Kasumi-1 (cell line): Measurements from ENCODE around the gene ARHGAP25.

Experiments
- DNase-seq, 2 experiments: peaks; one replicate each; lab custom pipeline; 2025; lab: John Stamatoyannopoulos, UW

ARHGAP25 gene

GRCh38 chr2:68863996-68864395 is 129.4 kb downstream of the ARHGAP25 start:
- DNase-seq = no peak

DNA sequence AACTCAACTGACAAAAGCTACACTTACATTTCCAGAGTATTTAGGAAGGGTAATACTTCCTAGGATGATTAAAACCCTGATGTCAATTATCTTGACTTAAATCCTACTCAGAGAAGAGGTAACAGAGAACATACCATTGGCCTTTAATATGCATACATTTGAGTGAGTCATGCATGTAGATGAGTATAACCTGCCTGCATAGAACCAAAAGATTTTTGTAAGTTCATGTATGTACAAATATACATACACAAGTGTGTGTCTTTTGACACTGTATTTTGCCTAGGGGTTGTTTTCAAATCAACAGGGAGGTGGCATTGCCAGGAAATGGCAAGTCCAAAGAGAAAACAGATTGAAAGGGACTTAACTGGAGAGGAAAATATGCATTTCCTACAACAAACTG is 130.5 kb downstream of the ARHGAP25 start:
- DNase-seq = no peak

DNA sequence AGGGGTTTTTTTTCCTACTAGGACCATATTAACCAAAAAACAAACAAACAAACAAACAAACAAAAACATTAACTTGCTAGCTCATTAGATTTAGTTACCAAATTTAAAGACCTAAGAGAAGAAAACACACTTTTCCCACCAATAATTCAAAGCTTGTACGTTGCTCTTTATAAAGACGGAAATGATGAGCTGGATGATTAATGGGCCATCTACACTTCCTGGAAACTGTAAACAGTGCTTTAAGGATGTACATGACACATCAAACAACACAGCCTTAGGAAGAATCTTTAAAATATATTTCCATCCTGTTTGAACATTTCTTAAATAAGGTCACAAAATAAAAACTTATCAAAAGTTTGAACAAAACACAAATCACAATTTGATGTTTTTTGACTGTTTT is 135.6 kb downstream of the ARHGAP25 start:
- no peak for DNase-seq

- no peak for DNase-seq
Observed at GRCh38 chr2:68871159-68871764, 136.7 kb downstream of the ARHGAP25 start, which contains the start of gene BMP10. Gene BMP10, minus strand, starts transcription at chr2:68871397. Its CDS starts 39 bp downstream, at chr2:68871358.
